Measurements from ENCODE around the gene EYS.

GRCh38 chr6:64516393-64516792 is 1190.6 kb downstream of the EYS start:
- TF ChIP-seq CTCF (IDR thresholded peaks at IDR 0.05) (no peak), POLR2AphosphoS5 (IDR thresholded peaks at IDR 0.05) (no peak), EP300 (IDR thresholded peaks at IDR 0.05) (no peak)
